HepG2 (cell line): ENCODE data around the gene YIF1B. TPM values are rescaled to one million over a fixed set of nuclear protein-coding genes. Genes with fewer than 3 reads are reported as not detected.

Source experiments
- ARNT ChIP-seq: fragments of 450-650 bp; IDR thresholded peaks from 2 replicates; pipeline ENCODE4 v1.6.1; 2017
- CHD4 ChIP-seq: fragments of 200-600 bp; sonication (generic); IDR thresholded peaks from 2 replicates; pipeline ENCODE4 v1.7.0; 2017; ENCODE audit warnings: mild to moderate bottlenecking, low read length, borderline replicate concordance
- DRAP1 ChIP-seq: IDR thresholded peaks from 2 replicates; pipeline ENCODE4 v1.6.1; 2016; ENCODE audit warnings: missing genetic modification reagents, missing compliant biosample characterization
- FIP1L1 ChIP-seq: fragments of 200-400 bp; formaldehyde crosslinking; IDR thresholded peaks from 2 replicates; pipeline ENCODE4 v1.6.1; 2018; ENCODE audit warnings: low read depth, mild to moderate bottlenecking, low read length, moderate library complexity, borderline replicate concordance; ENCODE audit not compliant: insufficient read depth
- FOSL2 ChIP-seq: sonication (generic); formaldehyde crosslinking; IDR thresholded peaks from 2 replicates; pipeline ENCODE4 v1.4.0; 2020; ENCODE audit warnings: missing genetic modification reagents
- FOXA1 ChIP-seq, 2 experiments: fragments of 450-650 bp in 1 of 2; sonication (generic) in 1 of 2; formaldehyde crosslinking in 1 of 2; IDR thresholded peaks; 2 replicates each; pipeline versions ENCODE4 v1.4.0 to v1.6.1; 2016 to 2020; ENCODE audit warnings: missing genetic modification reagents in 1 of 2
- KLF13 ChIP-seq: sonication (generic); formaldehyde crosslinking; IDR thresholded peaks from 2 replicates; pipeline ENCODE4 v1.4.0; 2020; ENCODE audit warnings: mild to moderate bottlenecking, missing genetic modification reagents
- KLF15 ChIP-seq: sonication (generic); formaldehyde crosslinking; IDR thresholded peaks from 2 replicates; pipeline ENCODE4 v1.8.1; 2023; ENCODE audit warnings: borderline replicate concordance, mild to moderate bottlenecking, inconsistent platforms, missing genetic modification reagents, mixed read lengths
- KMT2A ChIP-seq: sonication (generic); formaldehyde crosslinking; IDR thresholded peaks from 2 replicates; pipeline ENCODE4 v1.4.0; 2020; ENCODE audit warnings: missing genetic modification reagents
- POLR2AphosphoS5 ChIP-seq: IDR thresholded peaks from 2 replicates; pipeline ENCODE4 v1.6.1; 2012; ENCODE audit warnings: low read depth, low read length
- TEAD3 ChIP-seq: optimal IDR thresholded peaks from 2 replicates; pipeline ENCODE3; 2016; ENCODE audit warnings: borderline replicate concordance
- TOE1 ChIP-seq: sonication (generic); formaldehyde crosslinking; IDR thresholded peaks from 2 replicates; pipeline ENCODE4 v1.4.0; 2020; ENCODE audit warnings: mild to moderate bottlenecking, missing genetic modification reagents
- ZBTB37 ChIP-seq: sonication (generic); formaldehyde crosslinking; IDR thresholded peaks from 2 replicates; pipeline ENCODE4 v1.4.0; 2020; ENCODE audit warnings: mild to moderate bottlenecking, missing genetic modification reagents
- ZFP36 ChIP-seq: fragments of 150-350 bp; IDR thresholded peaks from 2 replicates; pipeline ENCODE4 v1.6.1; 2018; ENCODE audit warnings: borderline replicate concordance, low read length, low read depth; ENCODE audit not compliant: partially characterized antibody
- ZNF17 ChIP-seq: sonication (generic); formaldehyde crosslinking; IDR thresholded peaks from 2 replicates; pipeline ENCODE4 v1.5.0; 2020; ENCODE audit warnings: mild to moderate bottlenecking, missing genetic modification reagents
- ZNF431 ChIP-seq: sonication (generic); formaldehyde crosslinking; IDR thresholded peaks from 2 replicates; pipeline ENCODE4 v1.9.0; 2022; ENCODE audit warnings: missing genetic modification reagents, low read depth, mild to moderate bottlenecking, borderline replicate concordance
- ZNF720 ChIP-seq: sonication (generic); formaldehyde crosslinking; IDR thresholded peaks from 2 replicates; pipeline ENCODE4 v1.4.0; 2020; ENCODE audit warnings: missing genetic modification reagents
- polyA plus RNA-seq, 8 experiments: library from polyadenylated mRNA; depleted of rRNA in 3 of 8; stranded (reverse) in 7 of 8; unstranded in 1 of 8; fragments of >200 nt; fragmentation: Illumina TruSeq in 4 of 8; extraction: Trizol in 4 of 8; gene quantifications; 2 replicates each; pipeline versions ENCODE4 v1.2.1 to v1.2.3, GENCODE V29; 2011 to 2016; ENCODE audit warnings: low read depth in 4 of 8, missing spikeins in 1 of 8, mixed read lengths in 1 of 8; ENCODE audit not compliant: insufficient read depth in 1 of 8
- total RNA-seq, 5 experiments: library from RNA; depleted of rRNA; stranded (reverse); fragments of >200 nt; fragmentation: Illumina TruSeq; extraction: Trizol; gene quantifications; 2 replicates each; pipeline ENCODE4 v1.2.3, GENCODE V29; 2016; ENCODE audit warnings: low read depth in 1 of 5
- TF ChIP-seq, protein P1 (sequence below): sonication (generic); formaldehyde crosslinking; conservative IDR thresholded peaks from 2 replicates; pipeline ENCODE4 v1.8.1; 2023; ENCODE audit warnings: missing genetic modification reagents
- TF ChIP-seq, protein P2 (sequence below): sonication (generic); formaldehyde crosslinking; IDR thresholded peaks from 2 replicates; pipeline ENCODE4 v1.5.0; 2020; ENCODE audit warnings: mild to moderate bottlenecking, missing genetic modification reagents, borderline replicate concordance
- TF ChIP-seq, protein P3 (sequence below): fragments of 450-650 bp; IDR thresholded peaks from 2 replicates; pipeline ENCODE4 v1.6.1; 2017; ENCODE audit warnings: mild to moderate bottlenecking
- TF ChIP-seq, protein P4 (sequence below): sonication (generic); formaldehyde crosslinking; IDR thresholded peaks from 2 replicates; pipeline ENCODE4 v1.8.1; 2023; ENCODE audit warnings: mild to moderate bottlenecking, missing genetic modification reagents, borderline replicate concordance

Gene YIF1B
- total and polyA plus RNA-seq, 2 of the 13 experiments (the other 11 are each of a cell fraction or from before 2014, with no cell fraction given) = 41.4 to 85.2 TPM

- TF ChIP-seq, protein P1, sequence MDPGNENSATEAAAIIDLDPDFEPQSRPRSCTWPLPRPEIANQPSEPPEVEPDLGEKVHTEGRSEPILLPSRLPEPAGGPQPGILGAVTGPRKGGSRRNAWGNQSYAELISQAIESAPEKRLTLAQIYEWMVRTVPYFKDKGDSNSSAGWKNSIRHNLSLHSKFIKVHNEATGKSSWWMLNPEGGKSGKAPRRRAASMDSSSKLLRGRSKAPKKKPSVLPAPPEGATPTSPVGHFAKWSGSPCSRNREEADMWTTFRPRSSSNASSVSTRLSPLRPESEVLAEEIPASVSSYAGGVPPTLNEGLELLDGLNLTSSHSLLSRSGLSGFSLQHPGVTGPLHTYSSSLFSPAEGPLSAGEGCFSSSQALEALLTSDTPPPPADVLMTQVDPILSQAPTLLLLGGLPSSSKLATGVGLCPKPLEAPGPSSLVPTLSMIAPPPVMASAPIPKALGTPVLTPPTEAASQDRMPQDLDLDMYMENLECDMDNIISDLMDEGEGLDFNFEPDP (CRISPR knock-in tag) = no peak
- TF ChIP-seq FOXA1 (IDR thresholded peaks at IDR 0.05) (no peak), FOXA1 (CRISPR knock-in tag; IDR thresholded peaks at IDR 0.05) (no peak), FOSL2 (0 out of 2 replicates have a peak, but pooled peaks have one; percentile 5), DRAP1 (CRISPR knock-in tag) (peak; percentile 42), KLF15 (CRISPR knock-in tag) (no peak), ZFP36 (no peak), CHD4 (0 out of 2 replicates have a peak, but pooled peaks have one; percentile 60), ZNF17 (no peak), ARNT (no peak), ZNF720 (CRISPR knock-in tag) (no peak), POLR2AphosphoS5 (peak; percentile 35; the same call in 1 of the 2 replicates), KLF13 (no peak), FIP1L1 (no peak), ZNF431 (CRISPR knock-in tag) (no peak), KMT2A (CRISPR knock-in tag) (no peak), ZBTB37 (CRISPR knock-in tag) (no peak), TEAD3 (CRISPR knock-in tag) (peak; percentile 3), TOE1 (CRISPR knock-in tag) (no peak)
- TF ChIP-seq, protein P2, sequence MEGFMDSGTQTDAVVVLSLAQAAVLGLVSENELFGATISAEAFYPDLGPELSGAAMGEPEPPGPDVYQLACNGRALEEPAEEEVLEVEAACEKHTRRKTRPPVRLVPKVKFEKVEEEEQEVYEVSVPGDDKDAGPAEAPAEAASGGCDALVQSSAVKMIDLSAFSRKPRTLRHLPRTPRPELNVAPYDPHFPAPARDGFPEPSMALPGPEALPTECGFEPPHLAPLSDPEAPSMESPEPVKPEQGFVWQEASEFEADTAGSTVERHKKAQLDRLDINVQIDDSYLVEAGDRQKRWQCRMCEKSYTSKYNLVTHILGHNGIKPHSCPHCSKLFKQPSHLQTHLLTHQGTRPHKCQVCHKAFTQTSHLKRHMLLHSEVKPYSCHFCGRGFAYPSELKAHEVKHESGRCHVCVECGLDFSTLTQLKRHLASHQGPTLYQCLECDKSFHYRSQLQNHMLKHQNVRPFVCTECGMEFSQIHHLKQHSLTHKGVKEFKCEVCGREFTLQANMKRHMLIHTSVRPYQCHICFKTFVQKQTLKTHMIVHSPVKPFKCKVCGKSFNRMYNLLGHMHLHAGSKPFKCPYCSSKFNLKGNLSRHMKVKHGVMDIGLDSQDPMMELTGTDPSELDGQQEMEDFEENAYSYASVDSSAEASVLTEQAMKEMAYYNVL (CRISPR knock-in tag) = no peak
- TF ChIP-seq, protein P3, sequence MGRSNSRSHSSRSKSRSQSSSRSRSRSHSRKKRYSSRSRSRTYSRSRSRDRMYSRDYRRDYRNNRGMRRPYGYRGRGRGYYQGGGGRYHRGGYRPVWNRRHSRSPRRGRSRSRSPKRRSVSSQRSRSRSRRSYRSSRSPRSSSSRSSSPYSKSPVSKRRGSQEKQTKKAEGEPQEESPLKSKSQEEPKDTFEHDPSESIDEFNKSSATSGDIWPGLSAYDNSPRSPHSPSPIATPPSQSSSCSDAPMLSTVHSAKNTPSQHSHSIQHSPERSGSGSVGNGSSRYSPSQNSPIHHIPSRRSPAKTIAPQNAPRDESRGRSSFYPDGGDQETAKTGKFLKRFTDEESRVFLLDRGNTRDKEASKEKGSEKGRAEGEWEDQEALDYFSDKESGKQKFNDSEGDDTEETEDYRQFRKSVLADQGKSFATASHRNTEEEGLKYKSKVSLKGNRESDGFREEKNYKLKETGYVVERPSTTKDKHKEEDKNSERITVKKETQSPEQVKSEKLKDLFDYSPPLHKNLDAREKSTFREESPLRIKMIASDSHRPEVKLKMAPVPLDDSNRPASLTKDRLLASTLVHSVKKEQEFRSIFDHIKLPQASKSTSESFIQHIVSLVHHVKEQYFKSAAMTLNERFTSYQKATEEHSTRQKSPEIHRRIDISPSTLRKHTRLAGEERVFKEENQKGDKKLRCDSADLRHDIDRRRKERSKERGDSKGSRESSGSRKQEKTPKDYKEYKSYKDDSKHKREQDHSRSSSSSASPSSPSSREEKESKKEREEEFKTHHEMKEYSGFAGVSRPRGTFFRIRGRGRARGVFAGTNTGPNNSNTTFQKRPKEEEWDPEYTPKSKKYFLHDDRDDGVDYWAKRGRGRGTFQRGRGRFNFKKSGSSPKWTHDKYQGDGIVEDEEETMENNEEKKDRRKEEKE = no peak
- TF ChIP-seq, protein P4, sequence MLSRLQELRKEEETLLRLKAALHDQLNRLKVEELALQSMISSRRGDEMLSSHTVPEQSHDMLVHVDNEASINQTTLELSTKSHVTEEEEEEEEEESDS = peak; percentile 90
Observed at GRCh38 chr19:38315657-38316476, at the start of gene YIF1B (continued).
